HEK293T (cell line): Measurements from ENCODE around the gene FBLIM1.

Source experiments
- CTCF ChIA-PET: fragments of 350-600 bp; formaldehyde crosslinking; extraction: SDS; loops from one replicate; lab custom pipeline; 2021; ENCODE audit warnings: antibody characterized with exemption, inconsistent platforms; lab: Yijun Ruan, JAX
- POLR2A ChIA-PET: fragments of 350-600 bp; formaldehyde crosslinking; extraction: SDS; loops from one replicate; lab custom pipeline; 2020; ENCODE audit warnings: antibody characterized with exemption, inconsistent platforms; lab: Yijun Ruan, JAX
- DNase-seq: peaks from one replicate; pipeline ENCODE4 v3.0.0; 2012; ENCODE audit warnings: mixed read lengths; ENCODE audit errors: extremely low spot score
- ARNT ChIP-seq: fragments of 450-650 bp; IDR thresholded peaks from 2 replicates; pipeline ENCODE4 v1.6.1; 2017; ENCODE audit warnings: mild to moderate bottlenecking
- BHLHE40 ChIP-seq: fragments of 450-650 bp; IDR thresholded peaks from 2 replicates; pipeline ENCODE4 v1.6.1; 2016; ENCODE audit warnings: mild to moderate bottlenecking, moderate library complexity, borderline replicate concordance
- CTBP1 ChIP-seq: fragments of 450-650 bp; IDR thresholded peaks from 2 replicates; pipeline ENCODE4 v1.6.1; 2016; ENCODE audit warnings: borderline replicate concordance
- ELF4 ChIP-seq: fragments of 450-650 bp; IDR thresholded peaks from 2 replicates; pipeline ENCODE4 v1.6.1; 2017; ENCODE audit warnings: antibody characterized with exemption
- FOXA1 ChIP-seq: fragments of 450-650 bp; IDR thresholded peaks from 2 replicates; pipeline ENCODE4 v1.6.1; 2016; ENCODE audit warnings: mild to moderate bottlenecking
- FOXK2 ChIP-seq: fragments of 450-650 bp; IDR thresholded peaks from 2 replicates; pipeline ENCODE4 v1.6.1; 2016; ENCODE audit warnings: mild to moderate bottlenecking
- FOXM1 ChIP-seq: fragments of 450-650 bp; IDR thresholded peaks from 2 replicates; pipeline ENCODE4 v1.6.1; 2017; ENCODE audit warnings: mild to moderate bottlenecking, borderline replicate concordance
- HDGF ChIP-seq: fragments of 450-650 bp; IDR thresholded peaks from 2 replicates; pipeline ENCODE4 v1.6.1; 2017; ENCODE audit warnings: antibody characterized with exemption, borderline replicate concordance
- L3MBTL2 ChIP-seq: fragments of 450-650 bp; conservative IDR thresholded peaks from 2 replicates; pipeline ENCODE4 v1.6.1; 2016; ENCODE audit warnings: mild to moderate bottlenecking
- LEF1 ChIP-seq: fragments of 450-650 bp; IDR thresholded peaks from 2 replicates; pipeline ENCODE4 v1.6.1; 2017; ENCODE audit warnings: mild to moderate bottlenecking, borderline replicate concordance
- NFRKB ChIP-seq: fragments of 450-650 bp; IDR thresholded peaks from 2 replicates; pipeline ENCODE4 v1.6.1; 2016; ENCODE audit warnings: mild to moderate bottlenecking, moderate library complexity
- PKNOX1 ChIP-seq: fragments of 450-650 bp; IDR thresholded peaks from 2 replicates; pipeline ENCODE4 v1.6.1; 2016
- SP1 ChIP-seq: fragments of 450-650 bp; IDR thresholded peaks from 2 replicates; pipeline ENCODE4 v1.6.1; 2017
- SUZ12 ChIP-seq: fragments of 450-650 bp; IDR thresholded peaks from 2 replicates; pipeline ENCODE4 v1.6.1; 2016; ENCODE audit warnings: mild to moderate bottlenecking
- TARDBP ChIP-seq: fragments of 450-650 bp; IDR thresholded peaks from 2 replicates; pipeline ENCODE4 v1.6.1; 2016
- ZNF384 ChIP-seq: fragments of 450-650 bp; IDR thresholded peaks from 2 replicates; pipeline ENCODE4 v1.6.1; 2016

The FBLIM1 gene, protein sequence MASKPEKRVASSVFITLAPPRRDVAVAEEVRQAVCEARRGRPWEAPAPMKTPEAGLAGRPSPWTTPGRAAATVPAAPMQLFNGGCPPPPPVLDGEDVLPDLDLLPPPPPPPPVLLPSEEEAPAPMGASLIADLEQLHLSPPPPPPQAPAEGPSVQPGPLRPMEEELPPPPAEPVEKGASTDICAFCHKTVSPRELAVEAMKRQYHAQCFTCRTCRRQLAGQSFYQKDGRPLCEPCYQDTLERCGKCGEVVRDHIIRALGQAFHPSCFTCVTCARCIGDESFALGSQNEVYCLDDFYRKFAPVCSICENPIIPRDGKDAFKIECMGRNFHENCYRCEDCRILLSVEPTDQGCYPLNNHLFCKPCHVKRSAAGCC

GRCh38 chr1:15758343-15758931 is at the start of gene FBLIM1:
FBLIM1 (plus strand) TSS chr1:15758795; CDS start chr1:15764984, 6,189 bp downstream.
- ChIA-PET POLR2A (interaction anchor here (0.9 kb wide), 1 partner anchor 10 kb away, joined by 3 read pairs; no protein-coding TSS in a partner anchor), CTCF (no interaction called here)
- peak; percentile 53 for DNase-seq
- TF ChIP-seq NFRKB (no peak), SUZ12 (no peak), L3MBTL2 (no peak), CTBP1 (no peak), SP1 (no peak), HDGF (no peak), ELF4 (no peak), ARNT (no peak), LEF1 (no peak)

DNA sequence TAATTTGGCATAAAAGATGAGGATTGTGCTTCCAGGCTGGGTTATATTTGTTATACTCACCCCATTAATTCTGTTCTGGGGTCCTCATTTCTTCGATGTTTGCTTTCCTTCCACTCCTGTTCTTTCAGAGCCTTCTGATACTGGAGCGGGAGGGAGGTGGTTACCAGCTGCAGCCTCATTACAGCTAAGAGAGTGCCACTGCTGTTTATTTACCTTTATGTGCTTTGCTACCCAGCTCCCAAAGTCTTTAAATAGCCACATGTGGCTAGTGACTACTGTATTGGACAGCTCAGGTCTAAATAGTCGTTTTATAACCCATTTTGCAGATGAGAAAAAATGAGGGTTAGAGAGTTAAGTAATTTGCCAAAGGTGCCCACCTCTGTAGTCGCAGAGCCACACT is 49.4 kb upstream of the FBLIM1 start:
- ChIA-PET POLR2A (no interaction called here), CTCF (no interaction called here)
- TF ChIP-seq ARNT (no peak), FOXA1 (no peak), FOXM1 (no peak), SUZ12 (no peak), TARDBP (no peak), HDGF (no peak), ZNF384 (no peak), NFRKB (no peak), CTBP1 (no peak)
- no peak for DNase-seq

- ChIA-PET CTCF (no interaction called here), POLR2A (no interaction called here)
- no peak for DNase-seq
- TF ChIP-seq ARNT (no peak), ZNF384 (no peak), BHLHE40 (no peak), SP1 (no peak), TARDBP (no peak), ELF4 (no peak), NFRKB (no peak), PKNOX1 (no peak), LEF1 (no peak), FOXM1 (no peak), CTBP1 (no peak), HDGF (no peak), FOXK2 (no peak), FOXA1 (no peak), SUZ12 (no peak), L3MBTL2 (no peak)
Measured at GRCh38 chr1:15712168-15712567, 46.4 kb upstream of the FBLIM1 start.

- TF ChIP-seq FOXM1: no peak
- no peak for DNase-seq
- POLR2A ChIA-PET: interaction anchor here (1.5 kb wide), 1 partner anchor 111 kb away, joined by 4 read pairs; no protein-coding TSS in a partner anchor
- CTCF ChIA-PET: no interaction called here
Measured at GRCh38 chr1:15714406-15715136, 44.0 kb upstream of the FBLIM1 start.

DNA sequence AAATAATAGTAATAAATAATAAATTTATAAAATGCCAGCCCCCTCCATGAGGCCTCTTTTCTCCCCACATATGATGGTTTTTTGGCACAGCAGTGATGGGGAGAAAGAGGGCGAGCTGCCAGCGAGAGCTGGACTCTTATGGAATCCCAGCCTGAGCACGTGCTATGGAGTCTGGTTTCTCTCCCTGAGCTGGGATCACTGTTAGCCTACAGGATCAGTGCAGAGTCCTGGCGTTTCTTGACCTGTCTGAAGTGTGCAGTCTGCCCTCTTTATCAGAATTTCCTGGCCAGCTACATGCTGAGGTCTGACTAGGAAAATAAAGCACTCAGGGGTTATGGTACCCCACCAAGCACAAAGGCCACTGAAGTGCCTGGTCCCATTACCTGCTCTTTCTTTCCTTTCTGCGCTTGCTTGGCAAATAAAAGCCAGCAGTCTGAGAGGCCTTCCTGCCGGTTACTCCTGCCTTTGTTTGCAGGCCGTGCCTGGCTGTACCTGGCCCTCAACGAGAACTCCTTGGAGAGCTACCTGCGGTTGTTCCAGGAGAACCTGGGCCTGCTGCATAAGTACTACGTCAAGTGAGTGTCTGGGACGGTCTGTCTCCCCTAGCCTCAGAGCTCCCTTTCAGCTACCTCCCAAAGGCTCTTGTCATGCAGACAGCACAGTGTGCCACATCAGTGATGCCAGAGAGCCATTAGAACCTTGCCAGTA is 41.0 kb upstream of the FBLIM1 start:
- CTCF ChIA-PET: no interaction called here

GRCh38 chr1:15718199-15718601 is 40.4 kb upstream of the FBLIM1 start:
- DNase-seq: no peak
- TF ChIP-seq LEF1 (no peak), FOXK2 (no peak)
- CTCF ChIA-PET: no interaction called here
- POLR2A ChIA-PET: no interaction called here

More for the DNA sequence above, 41.0 kb upstream of the FBLIM1 start:
- TF ChIP-seq ARNT: no peak
- TF ChIP-seq CTBP1: no peak
- no peak for TF ChIP-seq HDGF
- POLR2A ChIA-PET: no interaction called here
- DNase-seq: no peak

- POLR2A ChIA-PET: no interaction called here
- DNase-seq: no peak
- no peak for TF ChIP-seq FOXM1
- CTCF ChIA-PET: interaction anchor here (1.1 kb wide), 1 partner anchor 22 kb away, joined by 3 read pairs; no protein-coding TSS in a partner anchor
Measured at GRCh38 chr1:15719381-15720120, 39.0 kb upstream of the FBLIM1 start.
